ENCODE results near the gene TMEM235. TPM values are rescaled to one million over a fixed set of nuclear protein-coding genes. Genes with fewer than 3 reads are reported as not detected.
"Not testable (repeated sequence)": the region's sequence is repeated elsewhere in the genome, so short reads cannot be mapped to it uniquely, and the experiment has no call there.

Gene TMEM235
- total RNA-seq, 1 donor from 2014 or later: not detected

GRCh38 chr17:78232859-78233173 is 1.4 kb downstream of the TMEM235 start:
- DNase-seq (ENCODE audit: low read depth): no peak
- no peak for TF ChIP-seq CTCF (conservative IDR thresholded peaks at IDR 0.05; ENCODE audit: low read depth, low read length)
- no peak overlapping the region for H3K4me3 ChIP-seq (ENCODE audit: low read depth, low read length)

- no peak for TF ChIP-seq CTCF (conservative IDR thresholded peaks at IDR 0.05; ENCODE audit: low read depth, low read length)
- H3K4me3 ChIP-seq (ENCODE audit: low read depth, low read length): no peak overlapping the region
These were observed 2.2 kb downstream of the TMEM235 start for GRCh38 chr17:78233678-78234077.

GRCh38 chr17:78234261-78234865 is 2.9 kb downstream of the TMEM235 start:
- no peak overlapping the region for H3K4me3 ChIP-seq (ENCODE audit: low read depth, low read length)
- TF ChIP-seq CTCF (conservative IDR thresholded peaks at IDR 0.05; ENCODE audit: low read depth, low read length): no peak
- no peak for DNase-seq (ENCODE audit: low read depth)

More at GRCh38 chr17:78233678-78234077, 2.2 kb downstream of the TMEM235 start:
- DNase-seq (ENCODE audit: low read depth): no peak

- DNase-seq (ENCODE audit: low read depth); H3K4me3 ChIP-seq (ENCODE audit: low read depth, low read length): not testable (repeated sequence)
These were observed 3.6 kb downstream of the TMEM235 start for GRCh38 chr17:78235022-78235421.

- no peak overlapping the region for H3K4me3 ChIP-seq (ENCODE audit: low read depth, low read length)
- DNase-seq (ENCODE audit: low read depth): no peak
- no peak for TF ChIP-seq CTCF (conservative IDR thresholded peaks at IDR 0.05; ENCODE audit: low read depth, low read length)
These were observed 4.5 kb downstream of the TMEM235 start for GRCh38 chr17:78235885-78236284.

- no peak for TF ChIP-seq CTCF (conservative IDR thresholded peaks at IDR 0.05; ENCODE audit: low read depth, low read length)
- DNase-seq (ENCODE audit: low read depth): no peak
- H3K4me3 ChIP-seq (ENCODE audit: low read depth, low read length): no peak overlapping the region
These were observed 5.1 kb downstream of the TMEM235 start for GRCh38 chr17:78236362-78237127.

GRCh38 chr17:78237401-78238012 is 6.1 kb downstream of the TMEM235 start:
- no peak overlapping the region for H3K4me3 ChIP-seq (ENCODE audit: low read depth, low read length)
- no peak for DNase-seq (ENCODE audit: low read depth)
- TF ChIP-seq CTCF (conservative IDR thresholded peaks at IDR 0.05; ENCODE audit: low read depth, low read length): no peak

Measured in epithelial cell of proximal tubule (primary cell).